ENCODE measurements around the gene DLGAP1.
"Not testable (repeated sequence)": the region's sequence is repeated elsewhere in the genome, so short reads cannot be mapped to it uniquely, and the experiment has no call there.

The DLGAP1 gene

GRCh38 chr18:4455113-4455811 lies at the start of gene DLGAP1:
Gene DLGAP1, minus strand, starts transcription at chr18:4455307.
- peak; percentile 61 for DNase-seq

- not testable (repeated sequence) for DNase-seq
Measured at GRCh38 chr18:4494703-4495284, 39.7 kb upstream of the DLGAP1 start.

- no peak for DNase-seq
Measured at GRCh38 chr18:4468511-4468910, 13.4 kb upstream of the DLGAP1 start.

GRCh38 chr18:4454537-4455112 lies 482 bp downstream of the DLGAP1 start:
- DNase-seq, result no peak

- no peak for DNase-seq
Measured at GRCh38 chr18:4453874-4454536, 1.1 kb downstream of the DLGAP1 start.

- DNase-seq, result no peak
Measured at GRCh38 chr18:4453567-4453873, 1.6 kb downstream of the DLGAP1 start.

- peak; percentile 15 for DNase-seq
Measured at GRCh38 chr18:4450065-4450658, 4.9 kb downstream of the DLGAP1 start.

GRCh38 chr18:4445902-4446301 lies 9.2 kb downstream of the DLGAP1 start:
- no peak for DNase-seq

- no peak for DNase-seq
Measured at GRCh38 chr18:4444306-4444705, 10.8 kb downstream of the DLGAP1 start.

- no peak for DNase-seq
Measured at GRCh38 chr18:4441098-4441497, 14.0 kb downstream of the DLGAP1 start.

- DNase-seq, result no peak
Measured at GRCh38 chr18:4438938-4439337, 16.2 kb downstream of the DLGAP1 start.

GRCh38 chr18:4433717-4434116 lies 21.4 kb downstream of the DLGAP1 start:
- no peak for DNase-seq

GRCh38 chr18:4430836-4431235 lies 24.3 kb downstream of the DLGAP1 start:
- DNase-seq, result no peak

- DNase-seq, result no peak
Measured at GRCh38 chr18:4417714-4418113, 37.4 kb downstream of the DLGAP1 start.

GRCh38 chr18:4416976-4417375 lies 38.1 kb downstream of the DLGAP1 start:
- DNase-seq, result no peak

- peak; percentile 83 for DNase-seq
Measured at GRCh38 chr18:4412286-4412685, 42.8 kb downstream of the DLGAP1 start.

GRCh38 chr18:4406856-4407255 lies 48.3 kb downstream of the DLGAP1 start:
- DNase-seq, result no peak

- no peak for DNase-seq
Measured at GRCh38 chr18:4405965-4406364, 49.1 kb downstream of the DLGAP1 start.

- DNase-seq, result no peak
Measured at GRCh38 chr18:4403836-4404235, 51.3 kb downstream of the DLGAP1 start.

GRCh38 chr18:4400911-4401310 lies 54.2 kb downstream of the DLGAP1 start:
- peak; percentile 4 for DNase-seq

- peak; percentile 39 for DNase-seq
Measured at GRCh38 chr18:4399929-4400328, 55.2 kb downstream of the DLGAP1 start.

GRCh38 chr18:4394700-4395099 lies 60.4 kb downstream of the DLGAP1 start:
- DNase-seq, result no peak

- no peak for DNase-seq
Measured at GRCh38 chr18:4391859-4392258, 63.2 kb downstream of the DLGAP1 start.

- DNase-seq, result no peak
Measured at GRCh38 chr18:4385876-4386275, 69.2 kb downstream of the DLGAP1 start.

Data from NCI-H510A treated with DMSO at 0.1 percent for 48 hours (cell line).